PFSK-1 (cell line): ENCODE measurements around the gene SHLD1.

Experiments
- FOXP2 ChIP-seq: optimal IDR thresholded peaks from 2 replicates; pipeline ENCODE3; 2011; ENCODE audit warnings: borderline replicate concordance, control low read depth, inconsistent platforms; ENCODE audit not compliant: insufficient read depth; ENCODE audit errors: extremely low read length, extremely low read depth
- POLR2AphosphoS5 ChIP-seq: IDR thresholded peaks from 2 replicates; pipeline ENCODE4 v1.6.1; 2012; ENCODE audit warnings: low read depth, mild to moderate bottlenecking, control low read depth, low read length, moderate library complexity
- REST ChIP-seq, 2 experiments: IDR thresholded peaks; 2 replicates each; pipeline versions ENCODE4 v1.6.1 to v1.8.0; 2011 to 2012; ENCODE audit warnings: low read depth in 2 of 2, low read length in 2 of 2, control low read depth in 1 of 2, inconsistent platforms in 1 of 2, mild to moderate bottlenecking in 1 of 2, moderate library complexity in 1 of 2; ENCODE audit not compliant: insufficient read depth in 1 of 2
- SIN3A ChIP-seq: IDR thresholded peaks from 2 replicates; pipeline ENCODE4 v1.6.1; 2012; ENCODE audit warnings: mild to moderate bottlenecking, low read length, moderate library complexity, borderline replicate concordance; ENCODE audit not compliant: insufficient read depth
- TAF1 ChIP-seq: IDR thresholded peaks from 2 replicates; pipeline ENCODE4 v1.6.1; 2012; ENCODE audit warnings: low read length, control low read depth, borderline replicate concordance; ENCODE audit not compliant: insufficient read depth

The SHLD1 gene

GRCh38 chr20:5781798-5782750, 31.9 kb downstream of the SHLD1 start:
- no peak for TF ChIP-seq POLR2AphosphoS5
- TF ChIP-seq SIN3A = no peak
- TF ChIP-seq FOXP2 = no peak
- no peak for TF ChIP-seq REST (IDR thresholded peaks at IDR 0.05; ENCODE audit: insufficient read depth in 1 of 2, low read depth in 2 of 2, low read length in 2 of 2)
- no peak for TF ChIP-seq TAF1

GRCh38 chr20:5784735-5785134, 34.5 kb downstream of the SHLD1 start:
- TF ChIP-seq FOXP2 (no peak), POLR2AphosphoS5 (no peak)

- TF ChIP-seq TAF1 (no peak), REST (IDR thresholded peaks at IDR 0.05; ENCODE audit: insufficient read depth in 1 of 2, low read depth in 2 of 2, low read length in 2 of 2) (no peak), POLR2AphosphoS5 (no peak), FOXP2 (no peak), SIN3A (no peak)
These were observed 34.9 kb downstream of the SHLD1 start for GRCh38 chr20:5785146-5785545.

- TF ChIP-seq REST (IDR thresholded peaks at IDR 0.05; ENCODE audit: insufficient read depth in 1 of 2, low read depth in 2 of 2, low read length in 2 of 2) = no peak
- no peak for TF ChIP-seq FOXP2
- TF ChIP-seq SIN3A = no peak
- TF ChIP-seq TAF1 = no peak
- TF ChIP-seq POLR2AphosphoS5 = no peak
These were observed 37.0 kb downstream of the SHLD1 start for GRCh38 chr20:5786930-5787795.

- TF ChIP-seq POLR2AphosphoS5 = no peak
- no peak for TF ChIP-seq TAF1
- TF ChIP-seq FOXP2 = no peak
- TF ChIP-seq REST (IDR thresholded peaks at IDR 0.05; ENCODE audit: insufficient read depth in 1 of 2, low read depth in 2 of 2, low read length in 2 of 2) = no peak
- TF ChIP-seq SIN3A = no peak
These were observed 37.6 kb downstream of the SHLD1 start for GRCh38 chr20:5787796-5788165.
